NOMO-1 (cell line): ENCODE measurements around the gene TUBGCP3.

ENCODE experiments used
- DNase-seq, 2 experiments: peaks; one replicate each; lab custom pipeline; 2025; ENCODE audit not compliant: unreplicated experiment in 2 of 2; lab: John Stamatoyannopoulos, UW

TUBGCP3 gene

DNA sequence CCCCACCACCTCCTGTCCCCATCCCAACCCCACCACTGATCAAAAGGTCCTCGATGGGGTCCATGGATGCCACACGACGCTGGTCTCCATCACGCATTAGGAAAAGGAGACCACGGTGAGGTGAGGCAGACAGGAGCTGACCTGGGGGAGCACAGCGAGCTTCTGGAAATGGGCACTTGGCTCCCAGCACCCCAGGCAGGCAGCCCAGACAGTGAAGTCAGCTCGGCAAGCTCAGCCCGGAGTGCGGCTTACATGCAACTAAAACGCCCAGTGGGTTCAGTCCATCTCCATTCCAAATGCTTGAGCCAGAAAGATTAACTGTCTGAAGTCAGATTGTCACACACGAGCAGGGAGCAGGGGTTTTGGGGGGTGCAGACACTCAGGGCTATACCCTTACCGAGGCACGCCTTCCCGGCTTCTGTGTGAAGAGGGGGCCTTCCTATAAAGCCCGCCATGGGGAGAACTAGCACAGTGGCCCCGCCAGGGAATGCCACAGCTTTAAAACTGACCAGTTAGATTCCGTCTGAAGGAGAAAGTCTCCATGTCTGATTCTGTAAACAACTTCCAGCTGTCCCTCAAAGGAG lies 132.4 kb downstream of the TUBGCP3 start:
- no peak for DNase-seq

- no peak for DNase-seq
Measured at GRCh38 chr13:112454648-112455334, 133.2 kb downstream of the TUBGCP3 start.

DNA sequence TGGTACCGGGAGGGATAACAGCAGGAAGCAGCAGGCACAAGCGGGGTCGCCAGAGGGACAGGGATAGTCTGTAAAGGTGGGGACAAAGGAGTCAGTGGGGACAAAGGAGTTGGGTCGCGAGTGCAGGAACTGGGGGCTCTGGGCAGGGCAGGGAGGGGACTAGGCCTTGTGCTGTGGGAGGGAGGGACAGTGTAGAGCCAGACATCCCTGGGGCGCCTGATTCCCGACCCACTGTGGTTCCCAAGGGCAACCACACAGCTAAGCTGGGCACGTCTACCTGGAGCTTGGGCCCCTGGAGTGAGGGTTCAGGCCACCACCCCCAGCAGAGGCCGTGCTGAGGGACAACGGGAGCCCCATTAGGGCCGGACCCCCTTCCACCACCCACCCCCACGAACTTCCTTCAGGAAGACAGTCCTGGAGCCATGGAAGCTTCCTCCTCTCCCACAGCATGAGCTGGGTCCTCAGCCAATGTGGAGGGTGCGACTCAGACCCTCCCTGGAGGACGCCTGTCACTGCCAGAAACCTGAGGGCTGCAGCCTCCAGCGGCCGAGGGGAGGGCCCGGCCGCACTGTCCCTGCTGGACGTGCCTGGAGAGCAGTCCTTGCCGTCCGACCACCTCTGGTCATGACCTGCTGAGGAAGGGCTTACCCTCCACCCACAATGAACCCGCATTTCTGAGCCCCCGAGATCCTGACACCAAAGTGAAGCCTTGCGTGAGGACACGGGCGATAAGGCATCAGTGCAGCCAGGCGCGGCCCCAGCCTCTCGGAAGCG lies 133.9 kb downstream of the TUBGCP3 start:
- no peak for DNase-seq

DNA sequence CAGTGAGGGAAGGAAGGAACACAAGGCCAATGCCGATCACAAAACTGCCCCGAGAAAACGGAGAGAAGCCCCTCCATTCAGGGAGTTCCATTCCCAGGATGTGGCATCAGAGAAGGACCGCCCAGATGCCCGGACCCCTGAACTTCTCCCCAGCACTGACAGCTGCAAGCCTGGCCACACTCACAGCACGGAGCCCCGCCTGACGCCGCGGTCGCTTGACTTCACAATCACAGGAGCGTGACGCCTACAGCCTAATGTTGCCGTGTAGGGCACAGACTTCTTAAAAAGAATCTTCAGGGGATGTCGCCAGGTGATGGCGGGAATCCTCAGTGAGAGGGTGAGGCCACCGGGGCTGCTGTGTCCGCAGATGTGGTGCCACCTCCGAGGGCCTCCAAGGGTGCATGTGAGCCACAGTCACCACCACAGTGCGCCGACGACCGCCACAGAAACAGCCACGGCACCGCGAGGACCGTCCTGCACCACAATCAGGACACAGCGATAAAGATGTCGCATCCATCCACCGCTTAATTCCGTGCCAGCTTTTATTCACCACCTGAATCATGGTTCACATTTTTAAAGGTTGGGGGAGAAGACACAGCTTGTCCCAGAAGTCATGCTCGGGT lies 134.6 kb downstream of the TUBGCP3 start:
- DNase-seq: no peak

GRCh38 chr13:112452380-112453206 lies 135.4 kb downstream of the TUBGCP3 start:
- no peak for DNase-seq

GRCh38 chr13:112451512-112452379 lies 136.2 kb downstream of the TUBGCP3 start:
- no peak for DNase-seq

DNA sequence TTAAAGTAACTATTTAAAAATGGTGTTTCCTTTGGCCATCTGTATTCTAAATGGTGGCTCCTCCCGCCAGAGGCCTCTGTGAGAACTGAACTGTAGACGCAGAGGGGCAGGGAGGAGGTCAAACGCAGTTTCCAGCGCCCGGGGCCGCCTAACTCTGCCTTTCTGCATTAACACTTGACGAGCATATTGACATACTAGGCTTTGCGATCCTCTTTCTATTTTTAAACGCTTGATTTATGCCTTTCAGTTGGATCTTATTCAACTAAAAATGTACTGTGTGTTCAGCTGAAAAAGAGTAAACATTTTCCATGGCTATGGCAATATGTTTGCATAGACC lies 137.1 kb downstream of the TUBGCP3 start:
- DNase-seq: no peak

- no peak for DNase-seq
Measured at GRCh38 chr13:112450118-112450903, 137.6 kb downstream of the TUBGCP3 start.

GRCh38 chr13:112449545-112449930 lies 138.4 kb downstream of the TUBGCP3 start:
- no peak for DNase-seq

DNA sequence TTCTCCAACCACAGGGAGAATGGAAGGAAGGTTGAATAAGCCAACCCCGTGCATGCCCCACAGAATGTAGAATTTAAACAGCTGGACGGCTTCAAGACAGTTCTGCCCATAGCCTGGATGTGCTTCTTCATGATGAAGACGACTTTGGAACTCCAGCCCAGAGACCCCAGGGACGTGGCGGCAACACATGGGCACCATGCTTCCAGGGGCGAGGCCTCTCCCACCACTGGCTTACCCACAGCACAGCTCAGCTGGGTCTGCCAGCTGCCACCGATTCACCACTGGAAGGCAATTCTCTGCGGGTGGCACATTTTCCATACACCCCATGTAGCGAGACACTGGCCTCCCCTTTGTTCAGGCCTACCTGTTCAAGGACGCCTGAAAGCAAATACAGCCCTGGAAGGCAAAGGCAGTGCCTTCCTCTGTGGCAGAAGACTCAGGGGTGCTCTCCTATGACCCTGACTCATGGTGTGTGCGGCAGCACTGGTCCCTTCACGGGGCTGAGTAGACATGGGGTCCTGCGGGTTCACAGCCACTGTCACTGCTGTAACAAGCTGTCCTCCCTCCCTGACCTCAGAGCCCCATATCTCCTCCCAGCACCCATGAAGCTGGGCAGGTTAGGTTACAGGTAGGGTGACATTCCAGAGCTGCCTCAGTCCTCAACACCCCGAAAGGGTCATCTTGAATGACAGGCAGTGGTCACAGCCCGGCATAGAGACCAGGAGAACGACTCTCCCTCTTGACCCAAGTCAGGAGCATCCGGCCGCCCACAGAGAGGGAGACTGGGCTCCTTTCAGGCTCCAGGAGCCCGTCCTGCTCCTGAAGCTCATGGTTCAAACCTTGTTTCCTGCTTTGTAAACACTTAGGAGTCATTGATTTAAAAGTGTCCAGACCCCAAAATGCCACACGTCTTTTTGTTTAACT lies 139.1 kb downstream of the TUBGCP3 start:
- DNase-seq: no peak

- DNase-seq: no peak
Measured at GRCh38 chr13:112447761-112448603, 140.0 kb downstream of the TUBGCP3 start.

DNA sequence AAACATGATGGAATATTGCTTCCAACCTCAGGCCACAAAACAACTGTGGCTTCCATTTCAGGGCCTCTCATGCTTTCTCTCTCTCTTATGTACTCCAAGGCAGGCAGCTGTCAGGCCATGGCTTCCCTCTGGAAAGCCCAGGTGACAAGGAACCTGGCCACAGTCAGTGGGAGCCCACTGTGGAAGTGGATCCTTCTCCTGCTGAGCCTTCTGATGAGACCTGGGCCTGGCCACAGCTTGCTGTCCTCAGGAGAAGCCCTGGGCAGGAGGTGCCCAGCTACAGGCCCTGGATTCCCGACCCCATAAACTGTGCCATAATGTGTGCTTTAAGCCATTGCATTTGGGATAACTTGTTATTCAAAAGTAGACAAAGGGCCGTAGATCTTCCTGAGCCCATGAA lies 140.6 kb downstream of the TUBGCP3 start:
- no peak for DNase-seq

DNA sequence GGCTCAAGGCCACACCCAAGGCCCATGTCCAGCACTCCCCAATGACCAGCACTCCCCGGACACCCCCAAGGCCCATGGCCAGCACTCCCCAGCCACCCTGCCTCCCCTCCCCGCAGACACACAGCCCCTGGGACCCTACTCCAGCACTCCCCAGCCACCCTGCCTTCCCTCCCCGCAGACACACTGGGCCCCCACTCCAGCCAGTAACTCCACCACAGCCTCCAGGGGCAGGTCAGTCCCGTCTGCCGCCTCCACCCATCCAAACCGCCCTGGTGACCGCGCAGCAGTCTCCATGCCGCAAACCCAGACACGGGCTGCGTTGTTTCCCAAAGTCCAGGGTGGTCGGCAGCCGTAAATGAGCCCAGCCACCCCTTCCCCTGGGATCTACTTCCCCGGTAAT lies 141.1 kb downstream of the TUBGCP3 start:
- no peak for DNase-seq

DNA sequence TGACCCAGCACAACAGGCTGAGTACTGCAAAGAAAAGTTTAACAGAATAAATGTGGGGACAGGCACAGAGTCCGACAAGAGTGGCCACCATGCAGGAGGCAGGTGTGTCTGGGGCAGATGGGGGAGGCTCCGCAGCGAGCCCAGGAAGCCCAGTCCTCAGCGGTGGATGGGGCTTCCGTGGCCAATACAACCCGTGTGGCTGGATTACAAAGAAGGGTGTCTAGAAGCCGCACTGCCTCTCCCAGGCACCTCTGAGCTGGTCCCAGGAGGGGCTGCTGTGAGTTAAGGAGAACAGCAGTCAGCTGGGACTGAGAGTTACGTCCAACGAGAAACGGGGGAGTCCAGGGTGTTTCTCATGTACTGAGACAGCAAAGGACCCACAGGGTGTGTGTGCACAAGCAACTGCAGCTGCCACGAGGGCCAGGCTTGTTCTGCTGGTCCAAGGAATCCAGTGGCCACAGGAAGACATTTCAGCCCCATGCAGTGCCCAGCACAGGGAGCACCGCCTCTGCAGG lies 141.5 kb downstream of the TUBGCP3 start:
- DNase-seq: no peak

DNA sequence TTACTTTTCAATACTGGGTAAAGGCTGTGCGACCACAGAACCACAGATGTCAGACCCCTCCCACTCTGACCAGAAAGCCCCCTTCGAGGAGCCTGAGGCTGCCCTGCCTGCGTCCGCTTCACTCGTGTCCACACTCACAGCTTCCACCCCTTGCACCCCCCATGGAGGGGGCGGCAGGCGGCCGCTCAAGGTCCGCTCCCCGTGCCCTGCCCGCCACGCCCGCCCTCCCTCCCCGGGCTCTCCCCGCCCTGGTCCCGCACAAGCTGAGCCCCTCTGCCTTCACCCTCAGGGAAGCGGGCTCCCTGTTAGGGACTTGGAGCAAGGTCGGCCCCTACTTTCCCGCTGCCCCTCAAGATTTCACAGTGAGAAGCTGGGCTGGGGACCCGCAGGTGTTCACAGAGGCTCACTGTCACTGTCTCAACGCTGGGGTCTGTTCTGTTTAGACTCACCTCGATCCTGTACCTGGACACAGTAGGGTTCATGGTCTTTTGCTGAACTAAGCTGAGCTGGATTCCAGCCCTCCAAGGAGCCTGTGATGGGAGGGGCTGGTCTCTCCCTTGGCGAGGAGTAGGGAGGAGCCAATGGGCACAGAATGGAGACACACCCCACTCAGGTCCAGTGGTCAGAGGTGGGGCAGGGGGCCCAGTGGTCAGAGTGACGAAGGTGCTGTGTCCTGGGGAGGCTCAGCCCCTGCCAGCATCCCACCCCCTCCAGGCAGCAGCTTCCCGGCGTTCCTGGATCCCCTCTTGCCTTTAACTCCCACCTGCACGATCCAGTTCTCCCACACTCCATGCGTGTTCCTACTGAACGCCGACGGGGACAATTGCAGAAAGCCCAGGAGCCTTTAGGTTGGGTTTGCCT lies 142.3 kb downstream of the TUBGCP3 start:
- DNase-seq: no peak
